Measurements from ENCODE around the gene GSAP. TPM values are rescaled to one million over a fixed set of nuclear protein-coding genes. Genes with fewer than 3 reads are reported as not detected.
A peak's percentile ranks its signal among the peaks of the same experiment; 100 is the strongest.
"Not testable (repeated sequence)": the region's sequence is repeated elsewhere in the genome, so short reads cannot be mapped to it uniquely, and the experiment has no call there.

GSAP gene
- total RNA-seq, 1 experiment from 2014 or later, result 39.7 TPM

- no peak for DNase-seq (ENCODE audit: extremely low read depth, low read depth)
Observed at GRCh38 chr7:77367976-77368375, 48.2 kb downstream of the GSAP start.

DNA sequence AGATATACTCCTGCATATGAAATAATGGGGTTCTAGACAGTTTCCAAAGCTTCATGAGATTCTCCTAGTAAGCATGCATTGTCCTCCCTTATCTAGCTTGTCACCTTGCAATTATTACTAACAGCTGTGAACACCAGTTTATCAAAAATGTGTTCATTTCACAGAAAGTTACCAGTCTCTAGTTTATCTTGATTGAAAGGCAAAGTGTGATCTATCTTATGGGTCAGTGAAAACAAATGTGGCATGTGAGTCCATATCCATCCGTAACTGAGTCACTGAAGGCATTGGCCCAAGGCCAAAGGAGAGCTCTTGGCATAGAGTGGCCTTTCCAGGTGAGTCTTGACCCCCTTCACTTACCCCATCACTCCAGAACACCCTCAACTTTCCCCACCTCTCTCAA is 53.2 kb downstream of the GSAP start:
- DNase-seq (ENCODE audit: extremely low read depth, low read depth), result no peak

DNA sequence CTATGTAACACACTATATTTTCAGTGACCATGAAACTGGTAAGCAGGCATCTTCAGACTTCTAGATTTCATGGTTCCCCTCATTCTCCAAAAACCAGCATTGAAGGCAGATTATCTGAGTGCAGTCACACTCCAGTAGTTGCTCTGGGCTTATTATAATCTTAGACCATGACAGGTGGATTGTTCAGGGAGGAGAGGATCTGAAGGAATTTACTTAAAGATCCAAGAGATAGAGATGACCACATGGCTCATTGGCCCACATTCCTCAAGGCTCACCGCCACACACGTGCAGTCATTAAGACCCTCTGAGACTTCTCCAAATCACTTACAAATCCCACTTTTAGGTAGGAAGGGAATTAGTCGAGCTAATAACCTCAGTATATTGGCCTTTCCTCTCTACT is 55.2 kb downstream of the GSAP start:
- DNase-seq (ENCODE audit: extremely low read depth, low read depth), result no peak

- no peak for DNase-seq (ENCODE audit: extremely low read depth, low read depth)
Observed at GRCh38 chr7:77360104-77360503, 56.0 kb downstream of the GSAP start.

DNA sequence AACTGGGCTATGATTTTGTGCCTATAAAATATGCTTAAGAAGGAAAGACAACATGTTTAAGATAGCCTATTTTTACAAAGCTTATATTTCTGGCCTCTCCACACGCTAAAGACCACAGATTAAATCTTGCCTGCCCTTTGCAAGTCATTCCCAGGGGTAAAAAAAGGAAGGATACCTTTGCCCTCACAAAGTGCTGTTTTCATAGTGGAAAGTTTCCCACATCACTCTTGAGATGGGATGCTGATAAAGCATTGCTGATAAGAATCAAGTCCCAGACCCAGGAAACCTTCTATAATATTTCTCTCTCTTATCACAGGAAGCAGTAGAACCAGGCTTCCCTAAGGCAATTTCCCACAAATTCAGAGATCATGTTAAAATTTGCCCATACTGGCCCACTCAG is 56.5 kb downstream of the GSAP start:
- no peak for DNase-seq (ENCODE audit: extremely low read depth, low read depth)

DNA sequence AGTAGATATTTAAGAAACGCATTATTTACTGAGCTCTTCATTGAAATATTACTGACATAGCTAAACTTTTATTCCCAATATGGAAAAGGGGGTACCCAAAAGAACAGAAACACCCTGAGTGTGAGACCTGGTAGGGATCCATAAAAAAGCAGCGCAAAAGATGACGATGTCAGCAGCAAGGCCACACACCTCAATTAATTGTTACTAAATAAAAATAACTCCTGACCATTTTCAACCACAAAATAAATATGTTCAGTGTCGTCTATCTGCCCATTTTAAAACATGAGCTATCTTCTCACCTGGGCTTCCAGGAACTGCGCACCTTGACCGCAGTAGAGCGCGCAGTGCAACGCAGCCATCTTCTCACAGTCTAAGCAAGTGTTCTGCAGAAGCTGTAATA is 61.2 kb downstream of the GSAP start:
- no peak for DNase-seq (ENCODE audit: extremely low read depth, low read depth)

DNA sequence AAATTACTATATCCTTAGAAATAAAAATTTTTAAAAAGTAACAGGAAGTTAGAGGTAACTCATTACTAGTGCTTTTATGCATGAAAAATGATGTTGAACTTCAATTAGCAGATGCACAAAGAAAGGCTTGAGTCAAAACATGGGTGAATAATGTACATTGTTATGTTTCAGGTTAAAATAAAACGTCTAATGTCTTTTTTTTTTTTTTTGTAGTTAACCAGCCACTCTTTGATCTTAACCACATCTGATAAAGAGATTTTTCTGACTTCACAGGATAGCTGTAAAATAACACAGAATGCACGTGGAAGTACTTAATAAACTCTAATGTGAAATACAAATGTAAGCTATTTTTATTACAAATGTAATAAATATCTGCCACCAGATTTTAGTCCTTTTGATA is 61.7 kb downstream of the GSAP start:
- DNase-seq (ENCODE audit: extremely low read depth, low read depth), result no peak

DNA sequence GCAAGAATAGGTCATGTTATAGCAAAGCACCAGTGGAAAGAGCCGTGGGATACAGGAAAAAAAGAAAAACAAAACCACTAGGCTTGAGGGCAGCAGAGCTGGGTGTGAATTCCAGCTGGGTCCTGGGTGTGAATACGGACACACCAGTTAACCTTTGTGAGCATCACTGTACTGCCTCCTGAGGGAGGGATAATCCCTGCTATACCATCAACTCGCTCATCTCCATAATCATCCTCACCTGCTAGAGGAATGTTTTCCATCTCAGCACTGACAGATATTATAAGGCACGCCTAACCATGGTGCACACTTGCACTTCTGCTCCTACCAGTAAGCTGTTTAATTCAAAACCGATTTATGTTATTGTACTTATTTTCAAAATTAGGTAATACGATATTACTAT is 62.2 kb downstream of the GSAP start:
- DNase-seq (ENCODE audit: extremely low read depth, low read depth), result no peak

- DNase-seq (ENCODE audit: extremely low read depth, low read depth), result no peak
Observed at GRCh38 chr7:77353407-77353721, 62.8 kb downstream of the GSAP start.

DNA sequence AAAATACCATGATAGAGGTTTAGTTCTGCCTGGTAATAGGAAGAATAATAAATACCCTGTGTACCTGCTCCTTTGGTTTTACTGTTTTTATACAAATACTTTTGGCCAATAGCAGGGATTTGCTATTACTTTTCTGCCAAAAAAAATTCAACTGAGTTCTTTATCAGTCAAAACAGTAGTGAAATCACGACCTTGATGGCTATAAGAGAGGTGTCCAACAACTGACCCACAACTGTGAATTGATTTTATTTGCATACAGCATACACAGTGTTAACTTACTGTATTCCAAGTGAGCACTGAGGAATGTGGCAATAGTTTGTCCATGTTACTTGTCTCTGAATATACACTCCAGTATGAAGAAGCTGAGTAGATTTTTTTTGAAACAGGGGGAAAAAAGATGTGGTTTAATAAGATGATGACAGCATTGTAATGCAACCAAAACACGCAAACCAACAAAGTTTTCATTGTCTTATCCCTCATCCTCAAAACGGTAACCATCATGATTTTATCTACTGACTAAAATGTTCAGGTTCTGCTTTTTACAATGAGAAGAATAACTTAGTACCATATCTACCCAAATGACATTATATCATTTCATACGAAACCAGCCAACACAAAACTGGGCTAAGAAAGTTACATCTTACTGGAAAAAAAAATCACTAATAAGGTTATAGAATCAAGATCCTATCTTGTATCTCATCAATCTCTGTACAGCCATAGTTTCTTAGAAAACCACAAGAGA is 63.3 kb downstream of the GSAP start:
- DNase-seq (ENCODE audit: extremely low read depth, low read depth), result no peak

GRCh38 chr7:77351539-77352004 is 64.6 kb downstream of the GSAP start:
- DNase-seq (ENCODE audit: extremely low read depth, low read depth), result peak; percentile 89

GRCh38 chr7:77349141-77349540 is 67.0 kb downstream of the GSAP start:
- DNase-seq (ENCODE audit: extremely low read depth, low read depth), result no peak

- DNase-seq (ENCODE audit: extremely low read depth, low read depth), result peak; percentile 80
Observed at GRCh38 chr7:77348371-77348813, 67.8 kb downstream of the GSAP start.

DNA sequence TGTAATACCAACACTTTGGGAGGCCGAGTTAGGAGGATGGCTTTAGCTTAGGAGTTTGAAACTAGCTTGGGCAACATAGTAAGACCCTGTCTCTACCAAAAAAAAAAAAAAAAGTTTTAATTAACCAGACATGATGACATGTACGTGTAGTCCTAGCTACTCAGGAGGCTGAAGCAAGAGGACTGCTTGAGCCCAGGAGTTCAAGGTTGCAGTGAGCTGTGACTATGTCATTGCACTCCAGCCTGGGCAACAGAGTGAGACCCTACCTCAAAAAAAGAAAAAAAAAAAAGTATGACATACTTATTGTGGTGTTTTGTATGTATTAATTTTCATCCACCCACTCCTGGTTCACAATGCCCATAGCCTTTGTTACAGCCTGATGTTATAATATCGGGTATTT is 69.7 kb downstream of the GSAP start:
- DNase-seq (ENCODE audit: extremely low read depth, low read depth), result no peak

DNA sequence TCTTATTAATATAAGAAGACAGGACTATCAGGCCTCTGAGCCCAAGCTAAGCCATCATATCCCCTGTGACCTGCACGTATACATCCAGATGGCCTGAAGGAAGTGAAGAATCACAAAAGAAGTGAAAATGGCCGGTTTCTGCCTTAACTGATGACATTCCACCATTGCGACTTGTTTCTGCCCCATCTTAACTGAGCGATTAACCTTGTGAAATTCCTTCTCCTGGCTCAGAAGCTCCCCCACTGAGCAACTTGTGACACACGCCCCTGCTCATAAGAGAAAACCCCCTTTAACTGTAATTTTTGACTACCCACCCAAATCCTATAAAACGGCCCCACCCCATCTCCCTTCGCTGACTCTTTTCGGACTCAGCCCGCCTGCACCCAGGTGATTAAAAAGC is 70.7 kb downstream of the GSAP start:
- DNase-seq (ENCODE audit: extremely low read depth, low read depth), result not testable (repeated sequence)

DNA sequence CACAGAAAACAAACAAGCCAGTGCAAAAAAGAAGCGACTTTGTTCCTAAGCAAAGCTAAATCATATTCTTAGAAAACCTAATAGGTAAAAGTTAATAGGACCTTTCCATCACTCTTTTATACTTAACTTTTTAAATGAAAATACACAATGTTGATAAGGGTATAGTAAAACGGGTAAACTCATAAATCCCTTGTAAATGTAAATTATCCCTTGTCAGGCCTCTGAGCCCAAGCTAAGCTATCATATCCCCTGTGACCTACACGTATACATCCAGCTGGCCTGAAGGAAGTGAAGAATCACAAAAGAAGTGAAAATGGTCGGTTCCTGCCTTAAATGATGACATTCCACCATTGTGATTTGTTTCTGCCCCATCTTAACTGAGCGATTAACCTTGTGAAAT is 76.4 kb downstream of the GSAP start:
- DNase-seq (ENCODE audit: extremely low read depth, low read depth), result no peak

- no peak for DNase-seq (ENCODE audit: extremely low read depth, low read depth)
Observed at GRCh38 chr7:77338883-77339629, 77.1 kb downstream of the GSAP start.

DNA sequence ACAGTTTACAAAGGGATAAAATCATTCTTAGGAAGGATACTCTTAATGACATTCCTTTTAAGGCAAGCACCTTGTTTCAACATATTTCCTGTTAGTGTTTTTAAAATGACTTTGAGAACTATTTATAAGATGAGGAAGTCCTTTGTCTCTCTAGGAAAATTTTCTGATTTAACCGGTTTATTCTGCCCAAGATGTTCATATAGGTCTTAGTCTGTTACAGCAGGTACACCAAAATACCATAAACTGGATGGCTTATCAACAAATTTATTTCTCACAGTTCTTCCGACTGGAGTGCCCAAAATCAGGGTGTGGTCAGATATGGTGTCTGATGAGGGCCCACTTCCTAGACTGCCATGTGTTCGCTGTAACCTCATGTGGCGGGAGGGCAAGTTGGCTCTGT is 77.9 kb downstream of the GSAP start:
- no peak for DNase-seq (ENCODE audit: extremely low read depth, low read depth)

- DNase-seq (ENCODE audit: extremely low read depth, low read depth), result no peak
Observed at GRCh38 chr7:77337456-77337990, 78.6 kb downstream of the GSAP start.

- no peak for DNase-seq (ENCODE audit: extremely low read depth, low read depth)
Observed at GRCh38 chr7:77335581-77335980, 80.6 kb downstream of the GSAP start.

GRCh38 chr7:77334039-77334438 is 82.1 kb downstream of the GSAP start:
- not testable (repeated sequence) for DNase-seq (ENCODE audit: extremely low read depth, low read depth)
